C1 segment of cervical spinal cord (tissue), 14 donors: ENCODE measurements around the gene ARFRP1.
A peak's percentile ranks its signal among the peaks of the same experiment; 100 is the strongest.

Experiments used
- DNase-seq, 14 donors: peaks; one replicate each; lab custom pipeline; 2025; lab: John Stamatoyannopoulos, UW

ARFRP1 gene

DNA sequence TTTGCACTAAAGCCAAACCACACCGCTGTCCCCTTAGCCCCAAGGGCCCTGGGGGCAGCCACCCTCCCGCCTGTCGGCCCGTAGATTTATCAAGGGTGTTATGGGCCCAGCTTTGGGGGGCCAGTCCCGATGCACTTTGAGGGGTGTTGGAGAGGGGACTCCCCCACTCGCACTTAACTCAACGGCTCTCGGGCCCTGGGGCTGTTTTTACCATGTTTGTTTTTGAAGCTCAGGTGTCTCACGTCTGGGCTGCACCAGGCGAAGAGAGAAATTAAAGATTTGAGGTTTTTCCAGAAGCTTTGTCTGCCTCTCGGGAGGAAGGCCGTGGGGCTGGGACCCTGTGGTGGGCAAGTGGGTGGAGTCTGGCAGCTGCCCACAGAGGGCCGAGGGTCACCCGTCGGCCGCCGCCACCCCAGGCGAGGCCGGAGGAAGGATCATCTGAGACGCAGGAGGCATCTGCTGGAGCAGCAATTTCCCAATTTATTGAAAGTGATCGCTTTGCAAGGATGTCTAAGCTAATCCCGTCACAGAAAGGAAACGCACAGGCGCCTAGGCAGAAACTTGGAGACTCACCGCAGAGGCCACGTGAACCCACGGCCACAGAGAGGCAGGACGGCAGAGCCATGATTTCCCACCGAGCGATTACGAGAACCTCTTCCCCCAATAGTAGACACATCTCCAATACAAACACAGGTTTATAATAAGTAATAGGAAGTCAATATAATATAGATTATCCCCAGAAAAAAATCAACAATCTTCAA is 35.6 kb upstream of the ARFRP1 start:
- DNase-seq: no peak

DNA sequence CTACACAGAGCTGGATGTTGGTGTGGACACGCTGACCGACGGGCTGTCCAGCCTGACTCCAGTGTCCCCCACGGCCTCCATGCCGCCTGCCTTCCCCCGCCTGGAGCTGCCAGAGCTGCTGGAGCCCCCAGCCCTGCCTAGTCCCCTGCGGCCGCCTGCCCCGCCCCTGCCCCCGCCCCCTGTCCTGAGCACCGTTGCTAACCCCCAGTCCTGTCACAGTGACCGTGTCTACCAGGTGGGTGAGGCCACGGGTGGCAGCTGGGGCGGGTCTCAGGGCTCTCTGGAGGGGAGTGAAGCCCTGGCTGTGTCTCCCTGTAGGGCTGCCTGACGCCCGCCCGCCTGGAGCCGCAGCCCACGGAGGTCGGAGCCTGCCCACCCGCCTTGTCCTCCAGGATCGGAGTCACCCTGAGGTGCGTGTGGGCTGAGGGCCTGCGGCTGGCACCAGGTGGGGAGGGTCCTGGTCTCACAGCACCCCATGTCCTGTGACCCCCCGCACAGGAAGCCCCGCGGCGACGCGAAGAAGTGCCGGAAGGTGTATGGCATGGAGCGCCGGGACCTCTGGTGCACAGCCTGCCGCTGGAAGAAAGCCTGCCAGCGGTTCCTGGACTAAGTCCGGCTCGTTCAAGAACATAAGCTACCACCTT is 34.7 kb upstream of the ARFRP1 start:
- no peak for DNase-seq

DNA sequence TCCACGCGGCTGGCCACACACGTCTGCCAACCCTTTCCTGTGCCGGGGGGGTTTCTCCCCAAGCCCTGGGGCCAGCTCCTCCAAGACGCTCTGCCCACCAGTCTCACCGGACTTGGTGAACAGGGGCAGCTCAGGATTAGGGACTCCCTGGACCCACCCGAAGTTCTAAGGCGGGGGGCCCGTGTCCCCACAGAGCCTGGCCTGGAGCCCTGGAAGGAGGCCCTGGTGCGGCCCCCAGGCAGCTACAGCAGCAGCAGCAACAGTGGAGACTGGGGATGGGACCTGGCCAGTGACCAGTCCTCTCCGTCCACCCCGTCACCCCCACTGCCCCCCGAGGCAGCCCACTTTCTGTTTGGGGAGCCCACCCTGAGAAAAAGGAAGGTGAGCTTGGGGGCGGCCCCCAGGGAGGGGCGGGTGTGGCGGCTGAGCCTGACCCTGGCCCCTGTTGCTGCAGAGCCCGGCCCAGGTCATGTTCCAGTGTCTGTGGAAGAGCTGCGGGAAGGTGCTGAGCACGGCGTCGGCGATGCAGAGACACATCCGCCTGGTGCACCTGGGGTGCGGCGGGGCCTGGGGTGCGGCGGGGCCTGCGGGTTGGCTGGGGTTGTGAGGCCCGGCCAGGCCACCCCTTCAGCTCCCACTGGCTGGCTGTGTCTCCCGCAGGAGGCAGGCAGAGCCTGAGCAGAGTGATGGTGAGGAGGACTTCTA is 34.1 kb upstream of the ARFRP1 start:
- DNase-seq: no peak

DNA sequence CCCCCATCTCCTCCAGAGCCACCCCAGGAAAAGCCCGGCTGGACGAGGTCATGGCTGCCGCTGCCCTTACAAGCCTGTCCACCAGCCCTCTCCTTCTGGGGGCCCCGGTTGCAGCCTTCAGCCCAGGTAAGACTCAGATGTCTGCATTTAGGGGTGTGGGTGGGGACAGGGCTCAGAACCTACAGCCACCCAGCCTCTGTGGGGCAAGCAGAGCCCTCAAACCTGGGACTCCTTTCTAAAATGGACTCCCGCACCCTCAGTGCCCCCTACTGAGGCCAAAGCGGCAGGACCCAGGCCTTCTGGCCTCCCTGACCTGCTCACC is 33.5 kb upstream of the ARFRP1 start:
- DNase-seq: no peak

DNA sequence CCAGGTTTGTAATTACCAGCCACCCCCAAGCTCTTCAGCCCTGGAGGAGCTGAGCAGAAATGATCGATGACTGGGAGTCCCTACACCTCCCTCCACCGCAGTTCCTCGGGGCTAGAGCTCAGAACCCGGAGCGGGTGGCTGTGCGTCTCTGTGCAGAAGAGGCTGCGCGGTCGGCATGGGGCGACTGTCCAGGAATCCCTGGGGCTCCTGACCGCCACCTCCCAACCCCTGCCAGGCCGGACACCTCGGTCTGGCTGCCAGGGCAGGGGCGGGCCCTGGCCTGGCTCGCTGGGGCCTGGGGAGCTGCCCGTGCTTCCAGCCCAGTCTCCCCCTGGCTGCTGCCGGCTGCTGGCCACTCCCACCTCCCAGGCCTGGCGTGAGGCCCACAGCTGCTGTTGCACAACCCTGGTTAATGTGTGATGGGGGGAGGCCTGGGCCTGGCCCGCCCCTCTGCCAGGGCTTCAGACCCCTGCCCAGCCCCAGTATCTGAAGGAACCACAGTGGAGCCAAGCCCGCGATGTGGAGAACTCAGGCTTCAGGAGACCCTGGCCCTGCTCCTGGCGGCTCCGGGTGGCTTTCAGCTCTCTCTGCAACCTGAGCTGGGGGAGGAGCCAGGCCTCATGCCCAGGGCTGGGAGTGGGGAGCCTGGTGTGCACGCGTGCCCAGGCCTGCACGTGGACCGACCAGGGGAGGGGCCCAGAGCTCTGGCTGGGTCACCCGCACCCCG is 33.0 kb upstream of the ARFRP1 start:
- peak in 12 of 14 donors; percentile 40 to 88 (median 70) for DNase-seq

DNA sequence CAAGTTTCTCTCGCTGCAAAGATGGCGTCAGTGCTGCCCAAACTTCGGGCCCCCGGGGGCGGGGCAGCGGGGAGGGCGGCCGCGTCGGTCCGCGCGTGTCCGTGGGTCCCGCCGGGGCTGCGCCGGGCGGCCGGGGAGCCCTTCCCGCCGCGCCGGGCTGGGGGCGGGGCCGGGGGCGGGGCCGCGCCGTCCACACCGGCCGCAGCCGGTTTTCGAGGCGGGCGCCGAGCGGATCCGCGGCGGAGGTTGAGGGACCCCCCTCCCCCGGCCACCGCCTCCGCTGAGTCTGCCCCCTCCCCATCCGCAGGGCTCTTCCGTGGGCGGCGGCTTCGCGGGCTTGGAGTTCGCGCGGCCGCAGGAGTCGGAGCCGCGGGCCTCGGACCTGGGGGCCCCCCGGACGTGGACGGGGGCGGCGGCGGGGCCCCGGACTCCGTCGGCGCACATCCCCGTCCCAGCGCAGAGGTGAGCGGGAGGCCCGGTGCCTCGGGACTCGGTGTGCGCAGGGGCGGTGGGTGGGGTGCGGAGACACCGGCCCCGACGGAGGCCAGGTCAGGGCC is 32.4 kb upstream of the ARFRP1 start:
- peak in 1 of 14 donors; percentile 20 for DNase-seq

DNA sequence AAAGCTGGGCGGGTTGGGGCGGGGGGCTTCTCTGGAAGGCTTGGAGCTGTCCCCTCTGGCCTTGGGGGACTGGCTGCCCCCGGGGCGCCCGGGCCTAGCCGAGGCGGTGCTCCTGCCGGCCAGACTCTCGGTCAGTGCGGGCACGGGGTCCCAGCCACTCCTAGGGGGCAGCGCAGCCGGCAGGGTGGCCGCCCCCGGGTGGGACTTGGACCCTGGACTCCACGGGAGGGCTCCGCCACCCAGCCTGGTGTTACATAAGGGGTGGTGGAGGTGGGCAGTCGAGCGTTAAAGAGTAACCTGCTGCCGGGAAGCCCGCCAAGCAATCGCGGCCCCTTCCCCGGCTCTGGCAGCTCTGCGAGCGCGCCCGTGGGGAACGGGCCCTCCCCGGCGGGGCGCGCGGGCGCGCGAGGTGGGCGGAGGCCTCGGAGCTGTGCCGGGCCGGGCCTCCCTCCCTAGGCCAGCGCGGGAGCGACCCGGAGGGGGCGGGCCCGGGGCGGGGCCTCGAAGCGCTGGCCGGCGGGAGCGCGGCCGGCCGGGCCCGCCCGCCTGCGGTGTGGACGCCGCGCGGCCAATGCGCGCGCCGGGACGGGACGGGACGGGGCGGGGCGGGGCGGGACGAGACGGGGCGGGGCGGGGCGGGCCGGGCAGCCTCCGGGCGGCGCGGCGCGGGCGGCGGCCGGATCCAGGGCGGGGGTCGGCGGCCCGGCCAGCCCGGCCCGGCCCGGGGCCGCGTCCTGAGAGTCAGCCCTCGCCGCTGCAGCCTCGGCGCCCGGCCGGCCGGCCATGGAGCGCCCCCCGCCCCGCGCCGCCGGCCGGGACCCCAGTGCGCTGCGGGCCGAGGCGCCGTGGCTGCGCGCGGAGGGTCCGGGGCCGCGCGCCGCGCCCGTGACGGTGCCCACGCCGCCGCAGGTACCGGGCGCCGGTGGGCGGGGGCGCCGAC is 31.6 kb upstream of the ARFRP1 start, which contains the start of gene SLC2A4RG:
Gene SLC2A4RG, plus strand, starts transcription at position 647 of the 940 bp plus-strand sequence. Its CDS starts 137 bp downstream, at position 784.
- peak in 13 of 14 donors; percentile 14 to 87 (median 52) for DNase-seq

DNA sequence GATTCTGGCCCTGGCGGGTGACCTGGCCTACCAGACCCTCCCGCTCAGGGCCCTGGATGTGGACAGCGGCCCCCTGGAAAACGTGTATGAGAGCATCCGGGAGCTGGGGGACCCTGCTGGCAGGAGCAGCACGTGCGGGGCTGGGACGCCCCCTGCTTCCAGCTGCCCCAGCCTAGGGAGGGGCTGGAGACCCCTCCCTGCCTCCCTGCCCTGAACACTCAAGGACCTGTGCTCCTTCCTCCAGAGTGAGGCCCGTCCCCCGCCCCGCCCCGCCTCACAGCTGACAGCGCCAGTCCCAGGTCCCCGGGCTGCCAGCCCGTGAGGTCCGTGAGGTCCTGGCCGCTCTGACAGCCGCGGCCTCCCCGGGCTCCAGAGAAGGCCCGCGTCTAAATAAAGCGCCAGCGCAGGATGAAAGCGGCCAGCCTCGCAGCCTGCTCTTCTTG is 30.9 kb upstream of the ARFRP1 start:
- DNase-seq: peak in 3 of 14 donors; percentile 49 to 56 (median 51)

DNA sequence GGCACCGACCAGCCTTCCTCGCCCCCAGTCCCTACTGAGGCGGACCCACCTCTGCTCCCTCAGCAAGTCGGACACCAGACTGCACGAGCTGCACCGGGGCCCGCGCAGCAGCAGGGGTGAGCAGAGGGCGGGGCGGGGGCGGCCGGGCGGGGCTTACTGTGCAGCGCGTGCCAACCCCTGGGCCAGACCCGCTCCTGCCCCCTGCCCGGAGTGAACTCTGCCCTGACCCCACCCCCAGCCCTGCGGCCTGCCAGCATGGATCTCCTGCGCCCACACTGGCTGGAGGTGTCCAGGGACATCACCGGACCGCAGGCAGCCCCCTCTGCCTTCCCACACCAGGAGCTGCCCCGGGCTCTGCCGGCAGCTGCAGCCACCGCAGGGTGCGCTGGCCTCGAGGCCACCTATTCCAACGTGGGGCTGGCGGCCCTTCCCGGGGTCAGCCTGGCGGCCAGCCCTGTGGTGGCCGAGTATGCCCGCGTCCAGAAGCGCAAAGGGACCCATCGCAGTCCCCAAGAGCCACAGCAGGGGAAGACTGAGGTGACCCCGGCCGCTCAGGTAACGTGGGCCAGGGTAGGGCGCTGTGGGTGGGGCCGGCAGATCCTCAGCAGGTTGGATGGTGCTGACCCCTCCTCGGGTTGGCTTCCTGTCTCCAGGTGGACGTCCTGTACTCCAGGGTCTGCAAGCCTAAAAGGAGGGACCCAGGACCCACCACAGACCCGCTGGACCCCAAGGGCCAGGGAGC is 30.3 kb upstream of the ARFRP1 start:
- no peak for DNase-seq

DNA sequence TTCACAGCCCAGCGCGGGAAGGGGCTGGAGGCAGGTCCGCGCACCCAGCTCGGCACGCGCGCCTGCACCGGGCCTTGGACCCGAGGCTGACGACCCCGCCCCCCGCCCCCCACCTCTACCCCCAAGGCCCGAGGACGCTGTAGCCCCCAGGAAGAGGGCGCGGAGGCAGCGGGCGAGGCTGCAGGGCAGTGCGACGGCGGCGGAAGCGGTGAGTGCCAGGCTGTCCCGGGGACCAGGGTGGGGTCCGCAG is 29.8 kb upstream of the ARFRP1 start:
- no peak for DNase-seq

DNA sequence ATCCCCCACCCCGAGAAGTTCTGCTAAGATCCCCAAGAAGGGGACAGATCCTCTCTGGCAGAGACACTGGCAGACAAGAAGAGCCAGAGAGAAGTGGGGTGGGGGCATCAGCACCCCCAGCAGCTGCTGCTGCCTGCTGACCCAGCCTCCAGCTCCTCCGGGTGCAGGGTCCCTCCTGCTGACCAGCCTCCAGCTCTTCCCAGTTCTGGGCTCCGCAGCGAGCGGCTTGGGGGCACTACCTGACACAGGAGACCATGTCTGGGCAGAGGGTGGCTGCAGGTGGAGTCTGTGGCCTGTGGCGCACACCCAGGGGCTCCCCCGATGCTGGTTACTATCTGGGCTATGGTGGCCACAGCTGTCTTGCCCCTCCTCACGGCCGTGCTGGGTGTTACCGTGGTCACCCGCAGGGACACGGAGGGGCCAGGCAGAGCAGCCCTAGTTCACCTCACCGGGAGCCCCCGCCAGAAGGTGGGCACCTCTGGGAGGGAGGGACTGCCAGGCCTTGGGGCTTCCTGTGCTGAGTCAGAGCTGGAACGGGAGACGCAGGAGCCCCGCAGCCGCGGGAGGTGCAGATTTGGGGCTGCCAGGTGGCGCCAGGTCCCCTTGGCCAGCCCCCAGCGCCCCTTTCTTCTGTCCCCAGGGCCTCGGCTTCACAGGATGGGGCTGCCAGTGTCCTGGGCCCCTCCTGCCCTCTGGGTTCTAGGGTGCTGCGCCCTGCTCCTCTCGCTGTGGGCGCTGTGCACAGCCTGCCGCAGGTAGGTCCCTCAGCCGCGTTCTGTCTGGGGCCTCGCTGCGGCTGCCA is 29.3 kb upstream of the ARFRP1 start:
- DNase-seq: no peak

DNA sequence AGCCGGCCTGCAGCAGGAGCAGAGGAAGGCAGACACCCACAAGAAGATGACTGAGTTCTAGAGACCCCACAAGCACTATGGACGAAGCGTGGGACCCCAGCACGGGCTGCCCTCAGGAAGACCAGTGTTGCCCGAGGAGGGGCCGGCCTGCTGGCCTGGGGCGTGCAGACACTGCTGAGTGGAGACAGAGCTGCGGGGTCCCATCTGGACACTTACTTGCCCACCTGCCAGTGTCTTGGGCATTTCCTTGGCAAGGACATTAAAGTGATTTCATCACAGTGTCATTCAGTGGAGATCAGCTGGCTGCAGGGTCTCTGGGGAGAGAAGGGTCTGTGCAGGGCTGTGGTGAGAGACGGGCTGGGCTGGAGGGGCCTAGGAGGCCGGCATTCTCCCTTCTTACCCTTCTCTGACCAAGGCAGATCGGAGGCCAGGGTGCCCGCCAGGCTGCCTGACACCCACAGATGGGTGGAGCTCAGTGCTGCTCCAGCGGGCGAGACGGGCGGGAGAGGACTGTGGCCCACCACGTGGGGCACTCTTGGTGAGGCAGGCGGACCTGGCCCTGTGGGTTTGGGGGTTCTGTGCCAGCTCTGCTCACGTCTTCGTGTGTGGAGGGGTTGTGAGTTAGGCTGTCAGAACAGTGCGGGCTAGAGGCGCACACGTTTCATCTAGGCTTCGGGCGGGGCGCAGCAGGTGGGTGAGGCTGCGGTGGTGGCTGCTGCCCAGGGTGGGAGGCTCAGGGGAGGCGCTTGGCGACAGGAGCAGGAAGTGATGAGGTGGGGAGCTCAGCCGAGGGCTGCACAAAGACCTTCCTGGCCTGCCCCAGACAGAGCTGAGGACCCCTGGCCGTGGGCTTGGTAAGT is 28.3 kb upstream of the ARFRP1 start, which contains the start of gene LIME1:
Gene LIME1, plus strand, starts transcription at position 806 of the 860 bp plus-strand sequence. CDS start 886 bp downstream, outside the sequence.
- DNase-seq: no peak

DNA sequence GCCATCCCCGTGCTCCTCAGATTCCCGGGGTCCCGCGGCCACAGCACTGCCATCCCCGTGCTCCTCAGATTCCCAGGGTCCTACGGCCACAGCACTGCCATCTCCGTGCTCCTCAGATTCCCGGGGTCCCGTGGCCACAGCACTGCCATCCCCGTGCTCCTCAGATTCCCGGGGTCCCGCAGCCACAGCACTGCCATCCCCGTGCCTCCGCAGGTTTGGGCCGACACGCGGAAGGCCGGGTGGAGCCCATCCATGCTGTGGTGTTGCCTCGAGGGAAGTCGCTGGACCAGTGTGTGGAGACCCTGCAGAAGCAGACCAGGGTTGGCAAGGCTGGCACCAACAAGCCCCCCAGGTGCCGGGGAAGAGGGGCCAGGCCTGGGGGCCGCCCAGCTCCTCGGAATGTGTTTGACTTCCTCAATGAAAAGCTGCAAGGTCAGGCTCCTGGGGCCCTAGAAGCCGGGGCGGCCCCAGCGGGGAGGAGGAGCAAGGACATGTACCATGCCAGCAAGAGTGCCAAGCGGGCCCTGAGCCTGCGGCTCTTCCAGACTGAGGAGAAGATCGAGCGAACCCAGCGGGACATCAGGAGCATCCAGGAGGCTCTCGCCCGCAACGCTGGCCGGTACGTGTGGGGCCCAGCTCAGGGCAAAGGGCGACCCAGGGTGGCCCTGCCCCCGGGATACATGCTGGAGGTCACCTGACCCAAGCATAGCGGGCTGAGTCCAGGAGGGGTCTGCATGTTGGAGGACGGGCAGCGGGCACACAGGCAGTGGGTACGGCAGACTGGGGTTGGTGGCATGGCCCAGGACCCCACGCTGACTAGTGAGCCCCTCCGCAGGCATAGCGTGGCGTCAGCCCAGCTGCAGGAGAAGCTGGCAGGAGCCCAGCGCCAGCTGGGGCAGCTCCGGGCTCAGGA is 27.4 kb upstream of the ARFRP1 start:
- DNase-seq: peak in 2 of 14 donors; percentile 10 to 27

DNA sequence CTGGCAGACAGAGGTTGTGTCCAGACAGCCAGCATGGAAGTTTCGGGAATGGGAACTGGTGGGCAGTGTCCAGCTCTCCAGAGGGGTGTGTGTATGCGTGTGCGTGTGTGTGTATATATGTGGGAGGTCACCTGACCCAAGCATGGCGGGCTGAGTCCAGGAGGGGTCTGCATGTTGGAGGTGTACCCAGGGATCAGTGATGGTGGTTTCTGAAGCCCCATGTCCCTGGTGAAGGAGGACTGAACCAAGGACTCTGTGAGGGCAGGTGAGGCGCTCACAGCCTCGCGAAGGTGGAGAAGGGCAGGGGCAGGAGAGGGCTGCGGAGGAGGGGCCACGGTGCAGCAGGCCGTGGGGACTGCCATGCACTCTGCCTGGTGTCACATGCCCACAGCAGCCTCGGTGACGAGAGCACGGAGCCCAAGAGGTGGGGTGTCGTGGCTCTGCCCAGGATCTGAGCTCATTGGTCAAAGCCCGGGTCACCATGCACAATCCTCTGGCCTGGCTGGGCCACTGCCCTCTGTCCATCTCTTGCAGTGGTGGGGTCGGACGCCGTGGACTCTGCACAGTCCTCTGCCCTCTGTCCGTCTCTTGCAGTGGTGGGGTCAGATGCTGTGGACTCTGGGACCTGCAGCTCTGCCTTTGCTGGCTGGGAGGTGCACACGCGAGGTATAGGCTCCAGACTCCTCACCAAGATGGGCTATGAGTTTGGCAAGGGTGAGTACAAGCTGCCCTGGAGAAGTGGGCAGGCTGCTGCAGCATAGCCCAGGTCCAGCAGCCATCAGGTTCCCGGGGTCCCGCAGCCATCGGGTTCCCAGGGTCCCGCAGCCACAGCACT is 26.6 kb upstream of the ARFRP1 start:
- DNase-seq: no peak

DNA sequence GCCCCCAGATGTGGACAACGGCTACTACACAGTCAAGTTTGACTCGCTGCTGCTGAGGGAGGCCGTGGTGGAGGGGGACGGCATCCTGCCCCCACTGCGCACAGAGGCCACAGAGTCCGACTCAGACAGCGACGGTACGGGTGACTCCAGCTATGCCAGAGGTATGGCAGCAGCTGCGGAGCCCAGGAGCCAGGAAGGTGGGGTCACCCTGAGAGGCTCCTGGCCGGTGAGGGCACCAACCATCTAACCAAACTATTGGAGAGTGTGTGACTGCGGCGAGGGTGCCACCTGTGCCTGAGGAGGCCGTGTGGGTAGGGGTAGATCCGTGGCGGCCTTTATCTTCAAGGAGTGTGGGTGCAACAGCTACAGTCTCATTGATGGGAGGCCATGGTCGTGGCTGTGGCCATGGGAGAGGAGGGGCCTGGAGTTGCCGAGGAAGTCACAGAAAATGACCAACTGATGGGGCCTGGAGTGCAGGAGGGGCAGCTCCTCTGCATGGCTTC is 25.9 kb upstream of the ARFRP1 start:
- no peak for DNase-seq

DNA sequence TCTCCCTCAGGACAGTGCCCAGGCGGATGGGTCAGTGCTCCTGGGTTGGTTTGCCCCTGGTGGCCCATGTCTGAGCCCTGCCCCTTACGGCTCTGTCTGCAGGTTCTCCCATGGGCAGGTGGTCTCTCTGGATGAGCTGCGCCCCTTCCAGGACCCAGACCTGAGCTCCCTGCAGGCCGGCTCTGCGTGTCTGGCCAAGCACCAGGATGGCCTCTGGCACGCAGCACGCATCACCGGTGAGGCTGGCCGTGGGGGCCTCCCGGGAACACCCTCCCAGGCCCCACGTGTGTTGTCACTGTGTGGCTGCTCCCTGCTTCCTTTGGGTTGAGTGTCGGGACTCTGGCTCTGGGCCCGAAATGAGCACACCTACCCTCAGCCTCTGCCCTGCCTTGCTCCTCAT is 25.3 kb upstream of the ARFRP1 start:
- no peak for DNase-seq
